Neural crest cell (in vitro differentiated cells): ENCODE measurements around the gene APBA2. TPM values are rescaled to one million over a fixed set of nuclear protein-coding genes. Genes with fewer than 3 reads are reported as not detected.
A peak's percentile ranks its signal among the peaks of the same experiment; 100 is the strongest.

Experiments used
- DNase-seq: peaks from one replicate; pipeline ENCODE4 v3.0.0; 2021; ENCODE audit warnings: low read depth, mixed read lengths, low spot score
- H3K27ac Mint-ChIP-seq: one replicate; pipeline ENCODE4 v1.8.0; 2021; ENCODE audit warnings: mild to moderate bottlenecking, mixed read lengths; ENCODE audit not compliant: unreplicated experiment
- H3K27me3 Mint-ChIP-seq: 2 replicates; pipeline ENCODE4 v1.8.0; 2021; ENCODE audit warnings: low read depth, mild to moderate bottlenecking, mixed read lengths
- H3K36me3 Mint-ChIP-seq: 2 replicates; pipeline ENCODE4 v1.8.0; 2021; ENCODE audit warnings: low read depth, mild to moderate bottlenecking, mixed read lengths
- H3K4me1 Mint-ChIP-seq: 2 replicates; pipeline ENCODE4 v1.8.0; 2021; ENCODE audit warnings: mixed read lengths
- H3K4me3 Mint-ChIP-seq: one replicate; pipeline ENCODE4 v1.8.0; 2021; ENCODE audit warnings: mild to moderate bottlenecking, mixed read lengths
- H3K9me3 Mint-ChIP-seq: 2 replicates; pipeline ENCODE4 v1.8.0; 2021; ENCODE audit warnings: mixed read lengths
- CTCF ChIP-seq: fragments of 200-600 bp; sonication (generic); conservative IDR thresholded peaks from 2 replicates; pipeline ENCODE4 v1.5.0; 2021; ENCODE audit warnings: antibody characterized with exemption, mild to moderate bottlenecking
- total RNA-seq: library from RNA; stranded (reverse); gene quantifications from 2 replicates; pipeline ENCODE4 v1.2.1, GENCODE V29; 2021

The APBA2 gene
- total RNA-seq, 1 donor from 2014 or later: 79.9 TPM

- TF ChIP-seq CTCF: no peak
- no peak overlapping the region for H3K4me3 Mint-ChIP-seq
- peaks cover 5% of the 10 kb centered on the region for H3K36me3 Mint-ChIP-seq
- no peak for DNase-seq
- peaks cover 3% of the 10 kb centered on the region for H3K9me3 Mint-ChIP-seq
- no peaks in the 10 kb centered on the region for H3K27me3 Mint-ChIP-seq
- H3K27ac Mint-ChIP-seq: peak overlapping the region; percentile 94
- peaks cover 23% of the 10 kb centered on the region for H3K4me1 Mint-ChIP-seq
These were observed 73.6 kb downstream of the APBA2 start for GRCh38 chr15:28959326-28959725.

- Mint-ChIP-seq H3K4me3 (no peak overlapping the region), H3K27ac (no peak overlapping the region), H3K36me3 (peaks cover 7% of the 10 kb centered on the region), H3K4me1 (peaks cover 7% of the 10 kb centered on the region), H3K27me3 (no peaks in the 10 kb centered on the region), H3K9me3 (peaks cover 3% of the 10 kb centered on the region)
- DNase-seq: no peak
- TF ChIP-seq CTCF: no peak
These were observed 75.2 kb downstream of the APBA2 start for GRCh38 chr15:28960979-28961378.

GRCh38 chr15:28961391-28961790 is 75.6 kb downstream of the APBA2 start:
- no peak for TF ChIP-seq CTCF
- Mint-ChIP-seq H3K4me1 (peaks cover 4% of the 10 kb centered on the region), H3K4me3 (no peak overlapping the region), H3K36me3 (peaks cover 7% of the 10 kb centered on the region), H3K27me3 (no peaks in the 10 kb centered on the region), H3K9me3 (peaks cover 3% of the 10 kb centered on the region), H3K27ac (no peak overlapping the region)
- DNase-seq: no peak

GRCh38 chr15:28962851-28963710 is 77.3 kb downstream of the APBA2 start:
- no peak for DNase-seq
- Mint-ChIP-seq H3K36me3 (peaks cover 7% of the 10 kb centered on the region), H3K27me3 (no peaks in the 10 kb centered on the region), H3K9me3 (peaks cover 3% of the 10 kb centered on the region), H3K4me3 (no peak overlapping the region), H3K4me1 (peaks cover 4% of the 10 kb centered on the region), H3K27ac (no peak overlapping the region)
- no peak for TF ChIP-seq CTCF

- Mint-ChIP-seq H3K27ac (no peak overlapping the region), H3K9me3 (peaks cover 3% of the 10 kb centered on the region), H3K27me3 (no peaks in the 10 kb centered on the region), H3K4me1 (peaks cover 8% of the 10 kb centered on the region), H3K36me3 (peaks cover 7% of the 10 kb centered on the region), H3K4me3 (no peak overlapping the region)
- TF ChIP-seq CTCF: no peak
- DNase-seq: no peak
These were observed 77.9 kb downstream of the APBA2 start for GRCh38 chr15:28963711-28964081.
